COLO829 (cell line): ENCODE results near the gene TRPM3.

Experiments
- DNase-seq: peaks from one replicate; pipeline ENCODE4 v3.0.0; 2012; ENCODE audit warnings: low spot score

TRPM3 gene

DNA sequence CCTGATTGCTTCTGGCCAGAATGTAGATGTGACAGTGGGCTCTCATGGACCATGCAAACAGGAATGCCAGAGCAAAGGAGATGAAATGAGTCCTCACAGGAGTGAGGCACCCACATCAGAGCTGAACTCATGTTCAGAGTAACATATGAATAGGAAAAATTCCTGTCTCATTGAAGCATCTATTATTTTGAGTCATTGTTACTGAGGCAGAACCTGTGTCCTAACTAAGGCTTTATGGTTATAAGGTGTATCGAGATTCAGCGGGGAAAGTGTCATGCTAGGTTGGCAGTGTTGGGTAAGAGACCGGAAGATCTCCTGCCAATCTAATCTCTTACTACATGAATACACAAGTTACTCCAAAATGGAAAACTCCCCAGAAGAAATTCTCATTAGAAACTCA is 304.1 kb downstream of the TRPM3 start:
- DNase-seq: no peak

DNA sequence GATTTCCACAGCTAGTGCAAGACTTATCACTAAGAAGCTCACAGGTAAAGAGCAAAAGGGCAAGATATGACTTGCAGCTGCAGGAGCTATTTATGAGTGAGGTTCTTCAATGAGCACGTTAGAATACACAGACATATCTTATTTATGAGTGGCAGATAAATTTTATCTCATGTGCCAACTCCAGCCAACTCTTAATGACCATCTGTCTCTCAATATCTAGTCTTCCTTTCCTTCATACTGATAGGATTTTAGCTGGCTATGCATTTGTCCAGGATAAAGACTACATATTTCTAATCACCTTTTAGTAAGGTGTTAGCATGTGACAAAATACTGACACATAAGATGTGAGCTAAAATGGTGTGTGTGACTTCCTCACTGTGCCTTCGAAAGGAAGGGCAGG is 304.5 kb downstream of the TRPM3 start:
- DNase-seq: no peak

GRCh38 chr9:70816316-70816715 is 305.1 kb downstream of the TRPM3 start:
- no peak for DNase-seq

DNA sequence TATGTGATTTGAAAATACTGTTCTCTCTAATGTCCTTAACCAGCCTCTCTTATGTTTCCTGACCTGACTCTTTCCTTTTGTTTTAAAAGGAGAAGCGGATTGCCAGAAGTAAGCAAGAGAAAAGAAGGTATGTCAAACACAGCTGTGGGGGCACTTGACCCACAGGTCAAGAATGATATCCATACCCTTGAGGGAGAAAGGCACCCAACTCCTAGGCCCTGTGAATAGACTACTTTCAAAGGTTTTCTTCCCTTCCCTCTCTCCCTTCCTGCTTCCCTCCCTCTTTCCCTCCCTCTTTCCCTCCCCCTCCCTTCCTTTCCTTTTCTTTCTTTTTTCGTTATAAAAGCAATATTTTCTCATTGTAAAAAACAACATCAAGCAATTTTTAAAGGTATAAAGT is 306.8 kb downstream of the TRPM3 start:
- no peak for DNase-seq

DNA sequence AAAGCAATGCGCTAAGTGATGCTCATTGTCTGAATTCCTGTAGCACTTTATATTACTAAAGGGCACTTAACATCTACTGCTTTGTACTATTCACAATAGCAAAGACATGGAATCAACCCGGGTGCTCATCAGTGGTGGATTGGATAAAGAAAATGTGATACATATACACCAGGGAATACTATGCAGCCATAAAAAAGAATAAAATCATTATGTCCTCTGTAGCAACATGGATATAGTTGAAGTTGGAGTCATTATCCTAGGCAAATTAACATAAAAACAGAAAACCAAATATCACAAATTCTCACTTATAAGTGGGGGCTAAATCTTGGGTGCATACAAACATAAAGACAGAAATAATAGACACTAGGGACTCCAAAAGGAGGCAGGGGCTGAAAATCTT is 308.3 kb downstream of the TRPM3 start:
- no peak for DNase-seq

GRCh38 chr9:70811638-70812037 is 309.8 kb downstream of the TRPM3 start:
- DNase-seq: no peak

GRCh38 chr9:70806875-70807274 is 314.5 kb downstream of the TRPM3 start:
- DNase-seq: no peak

DNA sequence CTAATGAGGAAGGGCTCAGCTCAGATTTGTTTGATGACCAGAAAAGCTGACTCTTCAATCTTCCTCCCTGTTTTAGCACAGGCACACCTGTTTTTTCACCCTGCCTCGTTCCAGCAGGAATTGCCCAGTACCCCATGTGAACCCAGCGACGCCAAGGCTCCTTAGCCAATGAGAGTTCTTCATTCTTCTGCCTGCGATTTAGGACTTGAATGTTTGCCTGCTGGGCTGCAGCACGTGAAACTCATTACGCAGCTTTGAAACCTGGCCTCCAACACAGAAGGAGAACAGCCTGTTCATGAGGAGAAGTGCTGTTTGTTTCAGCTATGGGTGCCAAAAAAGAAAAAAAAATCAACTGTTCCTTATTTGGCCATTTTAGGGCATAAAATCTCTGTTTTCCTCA is 315.5 kb downstream of the TRPM3 start:
- DNase-seq: no peak

DNA sequence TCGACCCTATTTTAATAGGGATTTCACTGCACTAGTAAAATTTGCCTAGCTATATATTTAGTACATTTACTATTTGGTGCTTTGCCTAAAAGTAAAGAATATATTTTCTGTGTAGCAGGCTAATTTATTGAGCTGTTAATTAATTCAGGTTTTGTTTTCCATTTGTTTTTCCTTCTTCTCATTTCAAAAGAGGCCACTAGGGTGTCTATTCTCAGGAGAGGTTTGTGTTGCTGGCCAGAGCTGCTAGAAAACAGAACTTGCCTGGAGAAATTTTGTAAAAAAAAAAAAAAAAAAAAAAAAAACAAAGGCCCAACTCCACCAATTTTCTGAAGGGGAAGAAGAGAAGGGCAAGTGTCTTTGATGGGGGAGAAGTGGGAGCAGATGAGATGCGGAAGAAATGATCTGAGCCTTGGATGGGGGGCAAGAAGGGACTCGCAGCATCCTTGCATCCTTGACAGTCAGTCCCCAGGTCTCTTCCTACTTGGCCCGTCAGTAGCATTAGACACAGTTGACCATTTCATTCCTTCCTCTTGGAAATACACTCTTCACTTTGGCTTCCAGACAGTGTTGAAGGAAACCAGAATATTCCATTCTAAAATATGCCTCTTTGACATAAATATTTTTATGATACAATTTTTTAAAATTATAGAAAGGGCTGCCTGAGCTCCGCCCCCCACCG is 318.5 kb downstream of the TRPM3 start:
- no peak for DNase-seq

GRCh38 chr9:70802206-70802605 is 319.2 kb downstream of the TRPM3 start:
- DNase-seq: no peak

DNA sequence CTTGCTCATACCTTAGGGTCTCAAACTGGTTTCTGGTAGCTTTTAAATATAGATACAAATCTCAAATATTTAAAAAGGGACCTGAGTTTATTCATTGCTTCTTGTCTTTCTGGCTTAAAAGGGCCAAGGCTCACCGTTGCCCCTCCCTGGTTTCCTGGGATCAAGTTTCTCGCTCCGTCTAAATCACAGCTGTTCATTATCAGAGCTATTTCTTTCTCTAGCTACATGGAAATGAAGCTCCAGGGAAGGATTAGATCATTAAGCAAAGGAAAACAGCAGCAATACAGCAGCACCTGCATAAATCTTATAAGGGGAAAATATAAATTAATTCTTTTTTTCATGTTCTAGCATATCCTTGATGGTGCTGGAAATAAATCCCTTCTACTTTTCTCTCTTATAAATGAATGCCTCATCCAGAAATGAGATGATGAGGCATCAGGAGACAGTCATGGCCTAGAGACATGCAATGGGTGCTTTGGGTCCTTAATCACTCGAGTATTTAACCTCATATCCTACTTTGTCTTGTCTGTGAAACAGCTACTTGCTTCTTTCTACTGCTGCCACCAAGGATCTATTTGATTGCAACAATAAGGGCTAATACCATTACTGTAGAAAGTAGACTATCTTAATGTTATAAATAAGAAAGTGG is 320.1 kb downstream of the TRPM3 start:
- DNase-seq: no peak

DNA sequence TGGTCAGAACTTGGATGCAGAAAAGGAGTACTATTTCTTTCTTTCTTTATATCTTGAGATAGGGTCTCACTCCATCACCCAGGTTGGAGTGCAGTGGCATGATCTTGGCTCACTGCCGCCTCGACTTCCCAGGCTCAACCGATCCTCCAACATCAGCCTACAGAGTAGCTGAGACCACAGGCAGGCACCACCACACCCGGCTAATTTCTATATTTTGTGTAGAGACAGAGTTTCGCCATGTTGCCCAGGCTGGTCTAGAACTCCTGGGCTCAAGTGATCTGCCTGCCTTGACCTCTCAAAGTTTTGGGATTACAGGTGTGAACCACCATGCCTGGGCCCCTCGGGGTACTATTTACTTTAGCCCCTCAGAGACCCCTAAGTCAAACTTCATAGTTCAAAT is 323.4 kb downstream of the TRPM3 start:
- no peak for DNase-seq

DNA sequence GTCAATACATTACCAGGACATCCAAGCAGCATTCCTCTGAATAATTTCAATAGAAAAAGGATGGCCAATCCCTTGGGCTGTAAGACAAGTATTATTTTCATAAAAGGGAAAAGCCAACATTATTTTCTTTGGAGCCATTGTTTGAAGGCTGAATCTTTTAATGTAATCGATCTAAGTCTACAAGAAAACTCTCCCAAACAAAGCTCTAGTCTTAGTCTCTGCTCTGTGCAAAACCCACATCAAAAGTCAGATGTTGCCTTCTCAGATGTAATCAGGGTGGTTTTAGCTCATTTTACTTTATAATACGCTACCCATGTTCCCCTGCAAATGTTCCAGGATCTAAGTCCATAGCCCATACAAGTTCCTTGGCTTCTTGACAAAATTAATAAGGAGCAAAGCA is 325.6 kb downstream of the TRPM3 start:
- DNase-seq: peak; percentile 83

- DNase-seq: no peak
Measured at GRCh38 chr9:70792796-70793195, 328.6 kb downstream of the TRPM3 start.

DNA sequence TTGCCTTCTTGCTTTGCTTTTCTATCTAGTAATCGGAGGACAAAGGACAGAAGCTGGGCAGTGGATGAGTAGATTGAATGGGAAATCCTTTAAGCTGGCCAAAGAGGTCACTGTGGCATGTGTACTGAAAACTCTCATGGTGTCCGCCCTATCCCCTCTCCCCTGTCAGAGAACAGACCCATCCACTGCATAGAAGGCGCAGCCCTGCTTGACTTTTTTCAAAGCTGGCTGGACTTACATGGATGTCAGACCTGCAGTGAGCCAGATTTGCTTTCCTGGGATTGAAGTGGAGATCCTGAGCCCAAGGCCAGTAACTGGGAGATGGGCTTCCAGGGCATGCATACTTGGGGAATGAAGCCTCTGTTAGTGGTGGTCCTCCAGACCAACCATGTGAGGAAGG is 329.5 kb downstream of the TRPM3 start:
- no peak for DNase-seq

DNA sequence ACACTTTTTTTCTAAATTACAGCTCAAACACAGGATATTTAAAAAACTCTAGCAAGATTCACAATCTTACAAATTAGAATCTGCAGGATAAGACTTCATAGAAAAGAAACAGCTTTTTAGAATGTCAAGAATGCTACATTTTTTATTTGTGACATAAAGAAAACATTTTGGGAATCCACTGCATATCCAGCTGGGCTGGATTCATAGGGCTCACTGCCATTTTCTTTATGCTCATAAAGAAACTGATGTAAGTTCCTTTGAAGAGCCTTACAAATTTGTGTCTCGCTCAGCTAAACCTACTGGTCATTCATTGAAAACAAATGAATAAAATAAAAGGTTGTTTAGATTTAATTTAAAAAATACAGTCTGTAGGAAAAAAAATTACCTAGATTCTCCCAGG is 332.3 kb downstream of the TRPM3 start:
- DNase-seq: no peak

DNA sequence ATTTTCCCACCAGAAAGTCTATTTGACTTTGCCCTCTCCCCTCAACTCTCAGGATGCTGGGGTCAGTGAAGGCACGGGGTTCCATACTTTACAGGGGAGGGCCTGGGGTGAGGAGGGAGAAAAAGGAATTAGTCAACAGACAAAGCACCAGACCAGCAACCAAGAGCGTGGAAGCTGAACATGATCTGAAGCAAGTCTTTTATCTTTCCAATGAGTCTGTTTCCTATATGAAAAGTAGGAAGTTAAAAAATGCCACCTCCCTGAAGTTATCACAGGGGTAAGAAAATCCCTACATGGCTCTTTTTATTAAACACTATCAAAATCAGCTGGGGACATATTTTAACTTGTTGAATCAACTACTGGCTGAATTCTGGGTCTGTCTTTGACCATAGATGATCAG is 337.0 kb downstream of the TRPM3 start:
- DNase-seq: no peak

- DNase-seq: no peak
Measured at GRCh38 chr9:70778568-70778967, 342.9 kb downstream of the TRPM3 start.

- no peak for DNase-seq
Measured at GRCh38 chr9:70773579-70773978, 347.8 kb downstream of the TRPM3 start.

- no peak for DNase-seq
Measured at GRCh38 chr9:70772601-70773000, 348.8 kb downstream of the TRPM3 start.

- DNase-seq: peak; percentile 37
Measured at GRCh38 chr9:70765946-70766345, 355.5 kb downstream of the TRPM3 start.

DNA sequence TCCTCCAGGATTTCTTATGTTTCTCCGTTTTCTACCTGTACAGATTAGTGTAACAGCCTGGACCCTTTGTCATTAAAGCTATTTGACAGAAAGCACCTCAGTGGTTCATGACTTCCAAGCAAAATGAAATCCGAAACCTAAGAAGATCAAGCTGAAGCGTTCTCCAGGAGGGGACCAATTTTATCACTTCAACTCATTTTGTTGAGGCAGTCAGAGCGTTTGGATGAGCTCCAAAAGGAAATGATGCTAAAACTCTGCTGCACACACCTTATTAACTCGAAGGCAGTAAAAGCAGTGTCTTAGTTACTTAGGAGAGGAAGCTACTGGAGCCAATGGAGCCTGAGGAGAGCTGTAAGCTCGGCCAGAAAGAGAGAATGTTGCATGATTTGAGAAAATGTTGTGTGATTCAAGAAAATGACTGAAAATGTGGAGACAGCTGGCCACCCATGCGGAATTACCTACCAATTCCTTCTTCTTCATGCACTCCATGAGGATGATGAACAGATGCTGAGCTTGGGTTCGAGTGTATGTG is 360.2 kb downstream of the TRPM3 start:
- DNase-seq: no peak

DNA sequence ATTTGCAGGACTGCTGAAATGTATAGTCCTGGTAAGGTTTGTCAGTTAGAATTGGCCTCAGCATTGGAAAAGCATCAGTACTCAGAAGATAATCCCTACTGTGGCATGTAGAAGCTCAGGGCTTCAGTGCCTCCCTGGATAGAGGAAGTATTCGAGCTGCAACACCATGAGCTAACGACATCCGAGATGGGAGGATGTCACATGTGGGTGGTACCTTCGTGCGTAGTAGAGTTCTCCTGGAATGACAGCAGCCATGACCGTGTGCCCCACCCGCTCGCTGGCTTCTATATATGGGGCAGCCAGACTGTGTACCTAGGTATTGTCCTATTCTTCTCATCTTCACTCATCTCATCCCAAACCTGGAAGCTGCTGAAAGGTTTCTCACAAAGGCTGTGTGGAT is 361.2 kb downstream of the TRPM3 start:
- no peak for DNase-seq

GRCh38 chr9:70753311-70753710 is 368.1 kb downstream of the TRPM3 start:
- no peak for DNase-seq
